Activated CD4-positive, CD25-positive, alpha-beta regulatory T cell (primary cell): ENCODE measurements around the gene NHSL2.
"Not testable (repeated sequence)": the region's sequence is repeated elsewhere in the genome, so short reads cannot be mapped to it uniquely, and the experiment has no call there.

Source experiments
- DNase-seq, 4 experiments: peaks; one replicate each; lab custom pipeline; 2025; lab: John Stamatoyannopoulos, UW

The NHSL2 gene

GRCh38 chrX:71923516-71923915, 12.9 kb downstream of the NHSL2 start:
- no peak for DNase-seq

- no peak for DNase-seq
These were observed 16.4 kb downstream of the NHSL2 start for GRCh38 chrX:71927040-71927439.

- DNase-seq, result no peak
These were observed 18.2 kb downstream of the NHSL2 start for GRCh38 chrX:71928856-71929255.

- DNase-seq, result no peak
These were observed 19.7 kb downstream of the NHSL2 start for GRCh38 chrX:71930298-71930697.

GRCh38 chrX:71935476-71935875, 24.8 kb downstream of the NHSL2 start:
- DNase-seq, result no peak

GRCh38 chrX:71936632-71937031, 26.0 kb downstream of the NHSL2 start:
- DNase-seq, result no peak

- no peak for DNase-seq
These were observed 27.7 kb downstream of the NHSL2 start for GRCh38 chrX:71938371-71938770.

GRCh38 chrX:71941145-71941544, 30.5 kb downstream of the NHSL2 start:
- DNase-seq, result no peak

- no peak for DNase-seq
These were observed 31.1 kb downstream of the NHSL2 start for GRCh38 chrX:71941776-71942175.

GRCh38 chrX:71944369-71944768, 33.7 kb downstream of the NHSL2 start:
- DNase-seq, result no peak

GRCh38 chrX:71945237-71945805, 34.7 kb downstream of the NHSL2 start:
- no peak for DNase-seq

- no peak for DNase-seq
These were observed 38.7 kb downstream of the NHSL2 start for GRCh38 chrX:71949363-71949762.

- DNase-seq, result no peak
These were observed 39.3 kb downstream of the NHSL2 start for GRCh38 chrX:71949844-71950445.

GRCh38 chrX:71953391-71953790, 42.7 kb downstream of the NHSL2 start:
- DNase-seq, result no peak

- DNase-seq, result no peak
These were observed 43.3 kb downstream of the NHSL2 start for GRCh38 chrX:71953946-71954345.

- no peak for DNase-seq
These were observed 43.8 kb downstream of the NHSL2 start for GRCh38 chrX:71954458-71954857.

- DNase-seq, result no peak
These were observed 45.0 kb downstream of the NHSL2 start for GRCh38 chrX:71955530-71956120.

- no peak for DNase-seq
These were observed 47.6 kb downstream of the NHSL2 start for GRCh38 chrX:71958281-71958675.

GRCh38 chrX:71964184-71964583, 53.5 kb downstream of the NHSL2 start:
- DNase-seq, result not testable (repeated sequence)

GRCh38 chrX:71974916-71975315, 64.3 kb downstream of the NHSL2 start:
- DNase-seq, result no peak

GRCh38 chrX:71976753-71977152, 66.1 kb downstream of the NHSL2 start:
- no peak for DNase-seq

- DNase-seq, result no peak
These were observed 67.5 kb downstream of the NHSL2 start for GRCh38 chrX:71978164-71978563.

GRCh38 chrX:71989768-71990426, 79.3 kb downstream of the NHSL2 start:
- no peak for DNase-seq
